ENCODE results near the gene TNRC6C.
"Not testable (repeated sequence)": the region's sequence is repeated elsewhere in the genome, so short reads cannot be mapped to it uniquely, and the experiment has no call there.

TNRC6C gene

DNA sequence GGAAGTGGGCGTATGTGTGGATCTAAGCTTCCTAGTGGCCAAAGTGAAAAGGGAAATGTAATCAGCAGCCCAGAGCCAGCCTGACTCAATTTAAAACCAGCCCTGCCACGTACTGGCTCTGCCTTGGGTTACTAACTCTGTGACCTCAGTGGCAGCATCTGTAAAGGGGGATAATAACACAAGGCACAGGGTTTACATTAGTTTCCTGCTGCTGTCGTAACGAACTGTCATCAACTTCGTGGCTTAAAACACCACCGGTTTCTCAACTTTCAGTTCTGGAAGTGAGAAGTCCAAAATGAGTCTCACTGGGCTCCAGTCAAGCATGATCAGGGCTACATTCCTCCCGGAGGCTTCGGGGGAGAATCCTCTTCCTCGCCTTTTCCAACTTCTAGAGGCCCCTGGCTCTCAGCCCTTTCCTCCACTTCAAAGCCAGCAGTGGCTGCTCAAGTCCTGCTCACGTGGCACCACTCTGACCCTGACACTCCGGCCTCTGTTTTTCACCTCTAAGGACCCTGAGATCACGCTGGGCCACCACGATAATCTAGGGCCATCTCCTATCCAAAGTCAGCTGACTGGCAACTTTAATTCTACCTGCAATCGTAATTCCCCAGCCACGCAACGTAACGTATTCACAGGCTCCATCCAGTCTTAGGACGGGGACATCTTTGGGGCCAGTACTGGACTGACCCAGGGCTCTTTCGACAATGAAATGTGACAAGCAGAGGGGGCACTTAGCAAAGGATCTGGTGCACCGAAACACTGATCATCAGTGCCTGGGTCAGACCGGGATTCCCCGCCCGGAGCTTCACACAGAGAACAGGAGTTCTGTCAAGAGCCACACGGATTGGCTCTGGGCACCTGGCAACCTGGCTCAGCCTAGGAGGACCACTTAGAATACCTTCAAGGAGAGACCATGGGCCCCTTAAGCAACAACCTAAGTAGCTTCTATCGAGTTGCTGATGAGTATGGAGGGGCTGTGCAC is 155.6 kb downstream of the TNRC6C start:
- DNase-seq, result no peak

DNA sequence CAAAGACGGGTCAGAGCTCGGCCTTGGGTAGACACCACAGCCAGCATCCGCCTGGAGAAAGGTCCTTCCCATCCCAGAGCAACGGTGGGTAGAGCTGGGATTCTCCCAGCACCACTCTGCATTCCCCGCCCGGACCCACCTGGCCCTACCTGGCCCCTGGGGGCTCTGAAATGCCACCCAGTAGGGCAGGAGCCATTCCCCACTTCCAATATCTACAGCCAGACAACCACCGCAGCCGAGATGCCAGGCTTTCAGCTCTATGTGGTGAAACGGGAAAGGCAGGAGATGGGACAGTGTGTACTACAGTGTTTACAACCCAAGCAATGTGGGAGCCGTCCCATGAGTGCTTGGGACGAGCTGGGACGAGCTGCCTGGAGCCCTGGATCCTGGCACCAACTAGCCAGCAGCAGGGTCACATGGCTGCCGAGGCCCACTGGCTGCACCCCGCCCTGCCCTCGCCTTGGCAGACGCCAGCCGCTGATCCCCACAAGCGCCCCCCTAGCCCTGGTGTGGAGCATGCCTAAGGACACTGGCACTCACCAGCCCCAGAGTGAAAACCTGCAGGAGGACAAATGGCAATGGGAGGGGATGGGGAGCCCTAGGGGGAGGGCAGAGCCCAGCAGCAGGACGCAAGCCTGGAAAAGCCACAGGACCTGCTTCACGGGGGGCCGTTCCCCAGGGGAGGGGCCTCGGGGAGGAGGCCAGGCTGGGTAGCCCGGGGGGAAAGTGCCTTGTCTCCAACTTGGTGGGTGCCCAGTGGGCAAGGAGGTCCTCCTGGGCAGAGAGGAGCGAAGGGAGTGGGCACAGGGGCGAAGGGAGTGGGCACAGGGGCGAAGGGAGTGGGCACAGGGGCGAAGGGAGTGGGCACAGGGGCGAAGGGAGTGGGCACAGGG is 156.6 kb downstream of the TNRC6C start:
- no peak for DNase-seq

DNA sequence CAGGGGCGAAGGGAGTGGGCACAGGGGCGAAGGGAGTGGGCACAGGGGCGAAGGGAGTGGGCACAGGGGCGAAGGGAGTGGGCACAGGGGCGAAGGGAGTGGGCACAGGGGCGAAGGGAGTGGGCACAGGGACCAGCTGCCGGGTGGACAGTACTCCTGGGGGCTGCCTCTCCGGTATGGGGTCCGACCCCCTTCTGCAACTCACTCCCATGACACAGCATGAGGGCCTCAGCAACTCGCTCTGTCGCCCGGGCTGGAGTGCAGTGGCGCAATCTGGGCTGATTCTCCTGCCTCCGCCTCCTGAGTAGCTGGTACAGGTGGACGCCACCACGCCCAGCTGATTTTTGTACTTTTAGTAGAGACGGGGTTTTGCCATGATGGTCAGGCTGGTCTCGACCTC is 157.3 kb downstream of the TNRC6C start:
- not testable (repeated sequence) for DNase-seq

DNA sequence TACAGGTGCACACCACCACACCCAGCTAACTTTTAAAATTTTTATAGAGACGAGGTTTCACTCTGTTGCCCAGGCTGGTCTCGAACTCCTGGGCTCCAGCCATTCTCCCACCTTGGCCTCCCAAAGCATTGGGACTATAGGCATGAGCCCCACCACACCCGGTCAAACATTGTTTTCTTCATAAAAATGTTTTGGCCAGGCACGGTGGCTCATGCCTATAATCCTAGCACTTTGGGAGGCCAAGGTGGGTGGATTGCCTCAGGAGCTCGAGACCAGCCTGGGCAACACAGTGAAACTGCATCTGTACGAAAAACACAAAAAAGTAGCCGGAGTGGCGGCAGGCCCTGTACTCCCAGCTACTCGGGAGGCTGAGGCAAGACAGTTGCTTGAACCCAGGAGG is 157.9 kb downstream of the TNRC6C start:
- no peak for DNase-seq

DNA sequence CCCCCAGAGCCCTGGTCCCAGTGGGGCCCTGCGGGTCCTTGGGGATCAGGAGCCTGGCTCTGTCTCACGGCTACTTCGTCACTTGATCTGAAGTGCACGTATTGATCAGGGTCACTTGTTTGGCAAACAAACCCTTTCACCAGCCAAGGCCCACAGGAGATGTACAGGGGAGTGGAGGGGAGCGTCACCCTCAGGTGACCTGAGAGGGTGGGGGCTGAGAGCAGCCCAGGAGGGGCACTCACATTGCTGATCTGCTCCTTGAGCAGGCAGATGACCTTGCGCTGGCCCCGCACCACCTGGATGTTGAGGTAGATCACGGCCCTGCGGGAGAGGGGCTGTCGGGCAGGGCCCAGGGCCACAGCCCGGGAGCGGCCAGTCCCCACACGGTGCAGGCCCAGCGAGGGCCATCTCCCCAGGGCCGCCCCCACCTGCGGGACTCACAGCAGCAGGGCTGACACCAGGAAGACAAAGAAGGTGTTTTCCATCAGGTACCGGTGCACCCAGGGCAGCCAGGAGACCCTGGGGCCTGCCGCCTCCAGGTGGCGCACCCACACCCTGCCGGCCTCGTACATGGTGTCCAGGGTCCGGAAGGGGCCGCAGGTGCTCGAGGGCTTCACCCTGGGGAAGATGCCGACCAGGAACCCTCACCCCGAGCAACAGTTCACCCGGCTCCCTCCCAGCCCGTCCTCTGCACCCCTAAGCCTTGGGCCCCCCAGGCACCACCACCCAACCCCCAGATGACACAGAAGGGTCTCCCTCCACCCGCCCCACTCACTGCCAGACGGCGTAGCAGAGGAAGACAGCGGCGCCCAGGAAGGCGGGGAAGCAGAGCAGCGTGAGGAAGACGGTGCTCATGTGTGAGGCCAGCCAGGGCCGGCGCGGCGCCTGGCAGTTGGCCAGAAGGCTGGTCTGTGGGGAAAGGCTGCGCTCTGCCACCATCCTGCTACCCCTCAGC is 158.8 kb downstream of the TNRC6C start:
- DNase-seq, result peak in 1 of 2 experiments; percentile 55

DNA sequence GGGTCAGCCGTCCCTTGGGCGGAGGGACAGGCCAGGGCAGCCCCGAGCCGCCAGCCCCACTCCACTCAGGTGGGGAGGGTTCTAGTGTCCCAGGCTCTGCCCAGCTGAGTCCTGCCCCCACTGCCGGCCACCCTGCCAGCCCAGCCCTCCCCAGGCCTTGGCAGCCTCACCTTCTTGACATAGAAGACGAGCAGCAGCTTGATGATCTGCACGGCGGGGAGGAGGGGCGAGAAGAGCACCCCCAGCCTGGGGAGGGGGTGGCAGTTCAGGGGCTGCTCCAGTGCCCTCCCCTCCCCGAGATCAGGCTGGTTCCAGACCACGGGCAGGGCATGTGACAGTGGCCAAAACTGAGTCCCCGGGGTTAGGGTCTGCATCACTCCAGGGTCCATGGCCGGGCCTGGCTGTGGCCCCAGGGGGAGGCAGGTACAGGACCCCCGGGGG is 160.3 kb downstream of the TNRC6C start:
- no peak for DNase-seq

DNA sequence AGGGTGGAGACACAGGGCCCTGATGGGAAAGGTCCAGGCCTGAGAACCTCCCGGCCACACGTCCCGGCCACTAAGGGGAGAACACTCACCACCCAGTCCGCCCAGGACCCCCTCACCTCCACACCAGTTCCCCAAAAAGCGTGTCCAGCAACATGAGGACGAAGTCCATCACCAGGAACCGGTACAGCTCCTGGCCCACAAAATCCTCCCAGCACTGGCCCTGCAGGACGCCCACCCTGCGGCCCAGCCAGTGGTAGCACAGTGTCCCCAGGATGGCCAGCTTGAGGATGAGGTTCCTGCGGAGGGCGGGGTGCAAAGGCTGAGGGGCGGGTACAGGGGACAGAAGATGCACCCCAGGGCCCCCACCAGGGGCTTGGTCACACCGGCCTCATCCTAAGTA is 162.0 kb downstream of the TNRC6C start:
- DNase-seq, result no peak

DNA sequence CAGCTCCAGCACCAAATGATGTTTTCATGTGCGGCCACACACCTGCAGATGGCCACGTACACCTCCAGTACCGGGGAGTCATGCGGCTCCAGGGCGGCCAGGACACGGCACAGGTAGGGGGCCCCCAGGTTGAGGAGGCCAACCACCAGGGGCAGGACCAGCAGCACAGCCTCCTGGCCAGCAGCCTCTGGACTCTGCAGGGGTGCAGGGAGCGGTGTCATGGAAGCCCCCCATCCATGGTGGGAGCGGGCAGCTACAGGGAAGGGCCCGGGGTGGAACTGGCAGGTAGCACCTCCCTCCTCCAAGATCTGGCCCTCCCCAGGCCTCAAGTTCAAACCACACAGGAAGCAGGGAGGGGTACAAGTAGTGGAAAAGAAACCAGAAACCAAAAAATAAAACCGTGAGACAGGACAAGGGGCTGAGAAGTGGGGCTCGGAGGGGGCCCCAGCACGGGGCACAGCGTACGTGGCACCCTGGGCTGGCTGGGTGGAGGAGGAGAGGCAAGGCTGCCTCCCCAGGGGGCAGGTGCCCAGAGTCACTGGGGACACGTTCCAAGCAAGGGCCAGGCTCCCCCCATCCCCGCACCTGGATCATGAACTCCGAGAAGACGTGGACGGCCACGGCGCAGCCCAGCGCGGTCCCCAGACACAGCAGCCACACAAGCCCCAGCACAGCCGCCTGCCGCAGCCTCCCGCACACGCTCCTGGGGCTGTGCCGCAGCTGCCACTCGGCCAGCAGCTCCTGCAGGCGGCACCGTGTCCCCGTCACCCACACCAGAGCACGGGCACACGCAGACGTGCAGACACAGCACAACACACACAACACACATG is 162.7 kb downstream of the TNRC6C start:
- no peak for DNase-seq

DNA sequence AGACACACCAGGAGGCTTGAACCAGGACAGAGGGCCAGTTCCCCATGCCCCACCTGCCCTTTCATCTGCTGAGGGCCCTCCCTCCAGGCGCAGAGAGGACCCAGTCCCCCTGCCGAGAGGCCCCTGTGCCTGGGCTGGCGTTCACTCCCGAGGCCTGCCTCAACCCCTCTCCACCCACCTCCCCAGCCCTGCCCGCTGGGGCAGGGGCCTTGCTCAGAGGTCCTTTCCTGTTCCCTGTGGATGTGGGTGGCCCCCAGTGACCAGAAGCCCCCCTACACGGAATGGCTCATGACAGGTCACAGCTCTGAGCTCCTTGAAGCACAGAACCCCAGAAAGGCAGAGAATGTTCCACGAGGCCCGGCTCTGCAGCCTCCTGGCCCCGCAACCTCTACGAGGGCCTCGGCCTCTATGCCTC is 163.3 kb downstream of the TNRC6C start:
- no peak for DNase-seq

DNA sequence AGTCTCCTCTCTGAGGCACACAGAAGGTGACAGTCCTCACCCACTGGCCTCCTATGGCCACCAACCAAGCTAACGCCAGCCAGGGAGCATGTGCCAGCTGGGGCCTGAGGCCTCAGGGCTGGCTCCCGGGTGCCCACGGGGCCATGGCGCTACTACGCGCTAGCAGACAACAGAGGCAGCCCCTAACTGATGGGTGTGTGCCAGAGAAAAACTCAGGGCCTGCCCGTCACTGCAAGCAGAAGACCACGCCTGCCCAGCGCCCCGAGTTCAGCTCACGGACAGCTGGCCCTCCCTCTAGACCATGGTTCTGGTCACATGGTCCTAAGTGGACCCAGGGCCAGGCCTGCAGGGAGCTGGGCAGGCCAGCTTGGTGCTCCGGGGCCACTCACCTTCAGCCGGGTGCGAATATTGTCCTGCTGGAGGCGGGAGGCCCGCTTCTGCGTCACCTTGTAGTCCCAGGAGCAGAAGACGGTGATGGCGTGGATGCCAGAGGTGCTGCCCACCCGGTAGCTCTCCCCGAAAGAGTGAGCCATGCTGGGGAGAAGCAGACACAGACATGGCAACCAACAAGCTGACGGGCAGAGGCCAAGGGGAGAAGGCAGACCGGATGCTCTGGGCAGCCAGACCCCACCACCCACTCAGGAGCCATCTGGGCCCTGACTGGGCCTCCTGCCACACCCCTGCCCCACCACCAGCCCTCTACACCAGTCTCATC is 163.9 kb downstream of the TNRC6C start:
- no peak for DNase-seq

DNA sequence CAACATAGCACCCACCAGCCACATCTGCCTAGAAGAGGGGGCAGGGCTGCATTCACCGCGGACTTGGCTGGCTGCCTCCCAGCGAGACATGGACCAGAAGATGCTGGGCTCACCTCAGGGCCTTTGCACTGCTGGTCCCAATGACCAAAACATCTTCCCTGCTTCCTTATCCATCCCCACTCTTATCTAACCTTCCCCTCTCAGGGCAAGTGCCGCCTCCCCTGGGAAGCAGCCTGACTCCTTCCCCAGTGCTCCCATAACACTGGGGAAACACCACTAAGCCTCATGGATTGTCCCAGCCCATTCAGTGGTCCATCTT is 164.4 kb downstream of the TNRC6C start:
- no peak for DNase-seq

DNA sequence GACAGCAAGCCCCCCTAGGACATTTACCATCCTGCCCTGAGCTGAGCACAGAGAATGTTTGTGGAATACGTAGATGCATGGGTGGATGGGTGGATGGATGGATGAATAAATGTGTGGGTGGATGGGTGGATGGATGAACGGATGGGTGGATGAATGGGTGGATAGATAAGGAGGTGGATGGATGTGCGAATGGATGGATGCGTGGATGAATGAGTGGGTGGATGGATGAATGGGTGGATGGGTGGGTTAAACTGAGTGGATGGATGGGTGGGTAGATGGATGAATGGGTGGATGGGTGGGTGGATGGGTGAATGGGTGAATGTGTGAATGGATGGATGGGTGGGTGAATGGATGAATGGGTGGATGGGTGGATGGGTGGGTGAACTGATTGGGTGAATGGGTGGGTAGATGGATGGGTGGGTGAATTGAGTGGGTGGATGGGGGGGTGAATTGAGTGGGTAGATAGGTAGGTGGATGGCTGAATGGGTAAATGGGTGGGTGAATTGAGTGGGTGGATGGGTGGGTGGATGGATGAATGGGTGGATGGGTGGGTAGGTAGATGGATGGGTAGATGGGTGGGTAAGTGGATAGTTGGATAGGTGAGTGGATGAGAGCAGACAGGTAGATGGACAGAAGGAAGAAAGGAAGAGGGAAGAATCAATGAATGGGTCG is 164.9 kb downstream of the TNRC6C start:
- no peak for DNase-seq

DNA sequence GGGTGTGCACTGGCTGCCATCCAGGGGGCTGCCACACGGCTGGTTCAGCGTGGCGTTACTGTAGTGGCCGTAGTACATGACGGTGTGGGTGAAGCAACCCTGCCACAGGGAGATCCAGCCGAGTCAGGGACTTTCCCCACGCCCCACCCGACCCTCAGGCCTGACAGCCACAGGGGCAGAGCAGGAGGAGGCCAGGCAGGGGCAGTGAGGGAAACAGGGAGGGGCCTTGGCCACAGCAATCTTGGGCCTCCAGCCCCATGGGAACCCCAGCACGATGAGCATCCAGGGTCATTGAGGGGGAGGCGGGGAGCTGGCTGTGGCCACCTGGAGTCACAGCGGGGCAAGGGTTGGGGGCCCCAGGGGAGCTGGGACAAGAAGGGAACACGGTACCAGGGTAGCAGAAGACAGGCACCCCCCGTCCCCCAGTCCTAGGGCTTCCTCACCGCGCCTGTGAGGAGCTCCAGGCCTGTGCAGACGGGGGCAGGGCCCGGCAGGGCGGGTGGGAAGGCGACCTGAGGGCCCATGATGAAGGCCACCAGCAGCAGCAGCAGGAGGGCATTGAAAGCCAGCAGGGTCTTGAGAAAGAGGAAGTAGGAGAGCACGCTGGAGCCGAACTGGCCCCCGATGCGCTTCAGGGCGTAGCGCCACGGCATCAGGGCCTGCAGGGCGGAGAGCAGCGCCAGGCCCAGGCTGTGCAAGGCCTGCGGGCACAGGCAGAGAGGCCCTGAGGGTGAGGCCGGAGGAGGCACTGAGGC is 165.8 kb downstream of the TNRC6C start:
- no peak for DNase-seq

DNA sequence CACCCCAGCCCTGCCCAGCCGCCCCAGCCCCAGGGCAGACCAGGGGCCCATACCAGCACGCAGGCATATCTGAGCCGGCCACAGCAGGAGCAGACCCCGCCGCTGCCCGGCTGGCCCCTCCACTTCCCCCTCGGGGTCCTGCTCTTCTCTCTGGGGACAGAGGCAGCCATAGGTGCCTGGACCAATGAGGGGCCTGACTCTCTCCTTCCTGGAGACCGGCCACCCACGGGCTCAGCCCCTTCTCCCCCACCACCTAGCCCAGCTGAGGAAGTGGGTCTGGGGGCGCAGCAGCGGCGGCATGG is 166.3 kb downstream of the TNRC6C start:
- DNase-seq, result no peak

DNA sequence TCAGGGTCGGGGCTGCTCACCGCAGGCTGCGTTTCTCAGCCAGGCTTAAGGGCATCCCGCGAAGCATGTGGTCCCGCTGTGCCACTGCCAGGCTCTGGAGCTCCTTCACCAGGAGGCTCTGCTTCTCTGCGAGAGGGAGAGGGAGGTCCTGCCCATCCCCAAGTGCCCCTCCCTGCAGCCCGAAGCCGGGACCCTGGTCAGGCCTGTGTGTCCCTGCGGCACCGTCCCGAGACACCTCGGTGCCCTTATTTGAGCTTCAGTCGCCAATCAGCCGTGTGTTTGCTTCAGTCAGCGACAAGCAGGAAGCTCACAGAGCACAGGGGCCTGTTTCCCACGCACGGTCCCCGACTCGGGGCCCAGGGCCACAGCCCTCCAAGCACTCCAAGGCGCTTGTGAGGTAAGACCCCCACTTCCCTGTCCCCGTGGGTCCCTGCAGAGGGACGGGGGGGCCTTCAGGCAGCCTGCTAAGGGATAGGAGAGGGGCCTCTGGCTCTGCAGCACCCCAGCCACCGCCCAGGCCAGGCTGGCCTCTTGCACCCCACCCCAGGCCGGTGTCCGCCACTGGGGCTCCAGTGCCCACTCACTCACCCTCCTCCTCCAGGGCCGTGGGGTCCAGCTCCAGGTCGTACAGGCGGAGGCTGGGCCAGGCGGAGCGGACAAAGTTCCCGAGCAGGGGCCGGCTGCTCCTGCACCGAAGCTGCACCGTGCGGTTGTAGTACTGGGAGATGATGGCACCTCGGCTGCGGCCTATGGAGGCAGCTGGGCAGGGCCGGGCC is 166.8 kb downstream of the TNRC6C start:
- no peak for DNase-seq

DNA sequence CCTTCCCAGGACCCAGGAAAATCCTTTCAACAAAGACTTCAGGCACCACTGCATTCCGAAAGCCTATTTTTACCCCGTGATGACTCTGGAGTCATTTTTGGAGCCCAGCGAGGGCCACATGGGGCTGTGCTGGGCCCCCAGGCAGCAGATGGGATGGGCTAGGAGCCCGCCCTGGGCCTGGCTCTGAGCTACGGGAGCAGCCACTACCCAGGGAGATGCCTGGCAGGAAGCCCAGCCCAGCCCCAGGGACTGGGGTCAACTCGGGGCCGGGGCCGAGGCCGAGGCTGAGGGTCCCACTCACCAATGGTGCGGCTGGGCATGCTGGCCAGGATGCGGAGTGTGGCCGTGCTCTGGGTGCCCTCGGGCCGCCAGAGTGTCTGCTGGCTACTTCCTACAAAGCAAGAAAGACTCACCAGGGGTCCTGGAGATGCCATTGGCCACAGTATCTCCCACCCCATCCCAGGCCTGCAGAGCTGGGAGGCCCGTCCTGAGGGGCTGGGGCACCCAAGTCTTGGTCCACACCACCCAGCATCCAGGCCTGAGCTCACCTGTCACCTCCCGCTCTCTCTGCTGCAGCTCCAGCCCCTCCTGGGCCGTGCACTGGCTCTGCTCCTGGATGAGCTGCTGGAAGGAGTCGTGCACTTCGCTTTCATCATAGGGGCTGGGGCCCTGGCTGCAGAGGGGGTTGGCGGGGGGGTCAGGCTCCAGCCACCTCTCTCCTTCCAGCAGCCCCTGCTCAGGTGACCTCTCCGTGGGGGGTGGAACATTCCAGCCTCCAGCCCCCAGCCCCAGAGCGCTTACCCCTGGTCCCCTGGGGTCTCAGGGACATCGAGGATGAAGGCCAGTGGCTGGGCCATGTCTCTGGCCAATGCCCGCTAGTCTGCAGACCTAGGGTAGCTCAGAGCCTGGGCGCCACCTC is 167.7 kb downstream of the TNRC6C start:
- peak; percentile 26 to 76 for DNase-seq

DNA sequence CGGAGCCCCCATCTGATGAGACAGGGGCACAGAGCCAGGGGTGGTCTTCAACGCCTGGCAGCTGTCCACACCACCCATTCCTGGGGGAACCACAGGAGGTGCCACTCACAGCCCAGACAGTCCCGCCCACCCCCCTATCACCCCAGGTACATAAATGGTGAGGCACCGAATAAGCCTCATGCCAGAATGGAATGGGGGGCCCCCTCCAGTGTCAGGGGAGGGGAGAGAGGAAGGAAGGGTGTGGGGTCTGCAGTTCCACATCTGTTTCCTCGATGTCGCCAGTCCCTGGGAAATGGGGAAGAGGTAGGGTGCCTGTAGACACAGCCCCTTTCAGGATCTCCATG is 168.4 kb downstream of the TNRC6C start:
- DNase-seq, result no peak

Measured in NCI-H446 (cell line).